Upper lobe of left lung (tissue), 6 donors: Measurements from ENCODE around the gene LRRD1. TPM values are rescaled to one million over a fixed set of nuclear protein-coding genes. Genes with fewer than 3 reads are reported as not detected.
"Not testable (repeated sequence)": the region's sequence is repeated elsewhere in the genome, so short reads cannot be mapped to it uniquely, and the experiment has no call there.

Experiments
- ATAC-seq, 2 donors: fragments of 200-7000 bp; cut with Tn5 transposase; one replicate each; pipeline ENCODE4 v1.9.1; 2022; ENCODE audit warnings: mild to moderate bottlenecking in 2 of 2, moderate library complexity in 2 of 2; ENCODE audit not compliant: low FRiP score in 2 of 2
- DNase-seq, 2 donors: peaks; one replicate each; pipeline ENCODE4 v3.0.0-alpha.2; 2019 to 2020
- H3K27ac ChIP-seq, 4 donors: fragments of 200-600 bp; sonication (generic); one replicate each; pipeline ENCODE4 v1.5.1; 2016 to 2019
- H3K27me3 ChIP-seq, 4 donors: fragments of 200-600 bp; sonication (generic); one replicate each; pipeline ENCODE4 v1.5.1; 2017 to 2019
- H3K36me3 ChIP-seq, 4 donors: fragments of 200-600 bp; sonication (generic); one replicate each; pipeline ENCODE4 v1.5.1; 2016 to 2019
- H3K4me1 ChIP-seq, 4 donors: fragments of 200-600 bp; sonication (generic); one replicate each; pipeline ENCODE4 v1.5.1; 2018 to 2019
- H3K4me3 ChIP-seq, 4 donors: fragments of 200-600 bp; sonication (generic); one replicate each; pipeline ENCODE4 v1.5.1; 2017 to 2019; ENCODE audit warnings: mild to moderate bottlenecking in 2 of 4, moderate library complexity in 1 of 4
- H3K9me3 ChIP-seq, 4 donors: fragments of 200-600 bp; sonication (generic); one replicate each; pipeline ENCODE4 v1.5.1; 2018 to 2019
- CTCF ChIP-seq, 6 experiments: fragments of 450-650 bp in 4 of 6; fragments of 200-600 bp in 2 of 6; sonication (generic) in 2 of 6; IDR thresholded peaks; one replicate each; pipeline ENCODE4 v1.5.1; 2016 to 2019; ENCODE audit warnings: antibody characterized with exemption in 6 of 6
- EP300 ChIP-seq, 4 donors: sonication (generic); formaldehyde crosslinking; IDR thresholded peaks; one replicate each; pipeline ENCODE4 v1.5.1; 2017; ENCODE audit warnings: antibody characterized with exemption in 4 of 4, control low read depth in 2 of 4
- POLR2A ChIP-seq, 4 donors: fragments of 450-650 bp; IDR thresholded peaks; one replicate each; pipeline ENCODE4 v1.5.1; 2016 to 2017; ENCODE audit warnings: antibody characterized with exemption in 4 of 4, mild to moderate bottlenecking in 2 of 4
- POLR2AphosphoS5 ChIP-seq, 2 donors: sonication (generic); formaldehyde crosslinking; IDR thresholded peaks; one replicate each; pipeline ENCODE4 v1.5.1; 2017; ENCODE audit warnings: antibody characterized with exemption in 2 of 2
- WGBS, 2 donors: methylation state at CpG; one replicate each; pipeline ENCODE4 v1.1.5; 2017 to 2018; 5-methylcytosine and 5-hydroxymethylcytosine counted together
- total RNA-seq, 6 donors: library from RNA; depleted of rRNA in 4 of 6; stranded (reverse); fragments of >200 nt in 4 of 6; gene quantifications; one replicate each; pipeline versions ENCODE4 v1.1.0 to v1.2.1, GENCODE V29; 2016 to 2021
- donor health status: DM: no; HTN: no; CAD: no; lungs with moderate emphysema.
- donor health status: DM: no; HTN: yes; CAD: no; lungs with severe emphysema.

Gene LRRD1
- total RNA-seq, 6 donors from 2014 or later = 0.20 TPM; not detected in 5

DNA sequence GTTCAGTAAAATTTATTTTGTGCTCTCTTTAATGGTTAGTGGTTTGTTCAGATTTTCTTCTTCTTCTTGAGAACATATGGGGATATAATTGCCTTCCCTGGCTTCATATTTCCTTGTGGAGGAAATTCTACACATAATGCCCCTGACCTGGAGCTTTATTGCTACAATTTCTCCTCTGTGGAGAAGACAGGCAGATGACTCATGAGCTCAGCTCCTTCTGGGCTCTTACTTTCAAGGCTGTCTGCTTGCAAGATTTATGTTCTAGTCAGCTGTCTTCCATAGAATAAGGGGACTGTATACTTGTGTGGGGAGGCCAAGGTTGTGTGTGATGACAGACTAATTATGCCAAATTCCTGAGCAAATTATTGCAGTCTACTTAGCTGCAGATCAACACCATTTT is 1.6 kb downstream of the LRRD1 start:
- no peak overlapping the region for H3K27ac ChIP-seq
- no peaks in the 10 kb centered on the region for H3K27me3 ChIP-seq
- DNase-seq (no peak), ATAC-seq (no peak)
- no peak overlapping the region for H3K4me3 ChIP-seq
- H3K9me3 ChIP-seq = no peaks in the 10 kb centered on the region
- no peak for TF ChIP-seq POLR2A (IDR thresholded peaks at IDR 0.05)
- TF ChIP-seq POLR2AphosphoS5 (IDR thresholded peaks at IDR 0.05) = no peak
- no peaks in the 10 kb centered on the region for H3K36me3 ChIP-seq
- H3K4me1 ChIP-seq = peaks cover 0 to 12% (median 0%) of the 10 kb centered on the region in 4 donors

GRCh38 chr7:92169529-92169928 is 9.4 kb downstream of the LRRD1 start:
- not testable (repeated sequence) for H3K27me3 ChIP-seq, H3K4me1 ChIP-seq, H3K9me3 ChIP-seq, H3K4me3 ChIP-seq, H3K36me3 ChIP-seq, H3K27ac ChIP-seq, ATAC-seq, DNase-seq
- WGBS, 2 donors = 86 to 95% methylated on average over 2 of the region's 2 CpGs

GRCh38 chr7:92161271-92161670 is 17.7 kb downstream of the LRRD1 start:
- 82 to 88% methylated on average over 1 of the region's 1 CpG for WGBS, 2 donors

GRCh38 chr7:92158660-92159575 is 20.0 kb downstream of the LRRD1 start:
- DNase-seq = no peak
- Histone ChIP-seq H3K36me3 (no peaks in the 10 kb centered on the region), H3K27me3 (no peaks in the 10 kb centered on the region), H3K4me1 (no peaks in the 10 kb centered on the region), H3K9me3 (no peaks in the 10 kb centered on the region), H3K4me3 (no peak overlapping the region), H3K27ac (no peak overlapping the region)
- no peak for ATAC-seq
- no peak for TF ChIP-seq EP300 (IDR thresholded peaks at IDR 0.05)
- TF ChIP-seq CTCF (IDR thresholded peaks at IDR 0.05) = no peak
- TF ChIP-seq POLR2A (IDR thresholded peaks at IDR 0.05) = no peak
- TF ChIP-seq POLR2AphosphoS5 (IDR thresholded peaks at IDR 0.05) = no peak
- WGBS, 2 donors = 91 to 92% methylated on average over 3 of the region's 3 CpGs

More at GRCh38 chr7:92161271-92161670, 17.7 kb downstream of the LRRD1 start:
- Histone ChIP-seq H3K9me3 (no peaks in the 10 kb centered on the region), H3K27ac (no peak overlapping the region), H3K27me3 (no peaks in the 10 kb centered on the region), H3K4me3 (no peak overlapping the region), H3K36me3 (no peaks in the 10 kb centered on the region), H3K4me1 (no peaks in the 10 kb centered on the region)
- DNase-seq (no peak), ATAC-seq (no peak)
- TF ChIP-seq EP300 (IDR thresholded peaks at IDR 0.05) = no peak
- no peak for TF ChIP-seq POLR2A (IDR thresholded peaks at IDR 0.05)
- no peak for TF ChIP-seq POLR2AphosphoS5 (IDR thresholded peaks at IDR 0.05)
- TF ChIP-seq CTCF (IDR thresholded peaks at IDR 0.05) = no peak

GRCh38 chr7:92156990-92157389 is 22.0 kb downstream of the LRRD1 start:
- TF ChIP-seq POLR2A (IDR thresholded peaks at IDR 0.05) (no peak), EP300 (IDR thresholded peaks at IDR 0.05) (no peak), POLR2AphosphoS5 (IDR thresholded peaks at IDR 0.05) (no peak), CTCF (IDR thresholded peaks at IDR 0.05) (no peak)

More at GRCh38 chr7:92156990-92157389, 22.0 kb downstream of the LRRD1 start:
- Histone ChIP-seq H3K36me3 (no peaks in the 10 kb centered on the region), H3K4me3 (no peak overlapping the region), H3K9me3 (no peaks in the 10 kb centered on the region), H3K4me1 (no peaks in the 10 kb centered on the region), H3K27me3 (no peaks in the 10 kb centered on the region), H3K27ac (no peak overlapping the region)
- no peak for DNase-seq
- ATAC-seq = no peak
